Measurements from ENCODE around the gene VASP. TPM values are rescaled to one million over a fixed set of nuclear protein-coding genes. Genes with fewer than 3 reads are reported as not detected.

Gene VASP
- total and polyA plus RNA-seq, 9 of the 15 experiments (the other 6 are each of a cell fraction or from before 2014, with no cell fraction given), result 16.7 to 261 (median 112) TPM

GRCh38 chr19:45508861-45509691 lies 1.8 kb downstream of the VASP start (continued):
- TF ChIP-seq STAT6 (CRISPR knock-in tag; IDR thresholded peaks at IDR 0.05), result no peak
- no peak for TF ChIP-seq U2AF2 (optimal IDR thresholded peaks at IDR 0.05; ENCODE audit: low read depth, low read length)
- TF ChIP-seq, protein P1, sequence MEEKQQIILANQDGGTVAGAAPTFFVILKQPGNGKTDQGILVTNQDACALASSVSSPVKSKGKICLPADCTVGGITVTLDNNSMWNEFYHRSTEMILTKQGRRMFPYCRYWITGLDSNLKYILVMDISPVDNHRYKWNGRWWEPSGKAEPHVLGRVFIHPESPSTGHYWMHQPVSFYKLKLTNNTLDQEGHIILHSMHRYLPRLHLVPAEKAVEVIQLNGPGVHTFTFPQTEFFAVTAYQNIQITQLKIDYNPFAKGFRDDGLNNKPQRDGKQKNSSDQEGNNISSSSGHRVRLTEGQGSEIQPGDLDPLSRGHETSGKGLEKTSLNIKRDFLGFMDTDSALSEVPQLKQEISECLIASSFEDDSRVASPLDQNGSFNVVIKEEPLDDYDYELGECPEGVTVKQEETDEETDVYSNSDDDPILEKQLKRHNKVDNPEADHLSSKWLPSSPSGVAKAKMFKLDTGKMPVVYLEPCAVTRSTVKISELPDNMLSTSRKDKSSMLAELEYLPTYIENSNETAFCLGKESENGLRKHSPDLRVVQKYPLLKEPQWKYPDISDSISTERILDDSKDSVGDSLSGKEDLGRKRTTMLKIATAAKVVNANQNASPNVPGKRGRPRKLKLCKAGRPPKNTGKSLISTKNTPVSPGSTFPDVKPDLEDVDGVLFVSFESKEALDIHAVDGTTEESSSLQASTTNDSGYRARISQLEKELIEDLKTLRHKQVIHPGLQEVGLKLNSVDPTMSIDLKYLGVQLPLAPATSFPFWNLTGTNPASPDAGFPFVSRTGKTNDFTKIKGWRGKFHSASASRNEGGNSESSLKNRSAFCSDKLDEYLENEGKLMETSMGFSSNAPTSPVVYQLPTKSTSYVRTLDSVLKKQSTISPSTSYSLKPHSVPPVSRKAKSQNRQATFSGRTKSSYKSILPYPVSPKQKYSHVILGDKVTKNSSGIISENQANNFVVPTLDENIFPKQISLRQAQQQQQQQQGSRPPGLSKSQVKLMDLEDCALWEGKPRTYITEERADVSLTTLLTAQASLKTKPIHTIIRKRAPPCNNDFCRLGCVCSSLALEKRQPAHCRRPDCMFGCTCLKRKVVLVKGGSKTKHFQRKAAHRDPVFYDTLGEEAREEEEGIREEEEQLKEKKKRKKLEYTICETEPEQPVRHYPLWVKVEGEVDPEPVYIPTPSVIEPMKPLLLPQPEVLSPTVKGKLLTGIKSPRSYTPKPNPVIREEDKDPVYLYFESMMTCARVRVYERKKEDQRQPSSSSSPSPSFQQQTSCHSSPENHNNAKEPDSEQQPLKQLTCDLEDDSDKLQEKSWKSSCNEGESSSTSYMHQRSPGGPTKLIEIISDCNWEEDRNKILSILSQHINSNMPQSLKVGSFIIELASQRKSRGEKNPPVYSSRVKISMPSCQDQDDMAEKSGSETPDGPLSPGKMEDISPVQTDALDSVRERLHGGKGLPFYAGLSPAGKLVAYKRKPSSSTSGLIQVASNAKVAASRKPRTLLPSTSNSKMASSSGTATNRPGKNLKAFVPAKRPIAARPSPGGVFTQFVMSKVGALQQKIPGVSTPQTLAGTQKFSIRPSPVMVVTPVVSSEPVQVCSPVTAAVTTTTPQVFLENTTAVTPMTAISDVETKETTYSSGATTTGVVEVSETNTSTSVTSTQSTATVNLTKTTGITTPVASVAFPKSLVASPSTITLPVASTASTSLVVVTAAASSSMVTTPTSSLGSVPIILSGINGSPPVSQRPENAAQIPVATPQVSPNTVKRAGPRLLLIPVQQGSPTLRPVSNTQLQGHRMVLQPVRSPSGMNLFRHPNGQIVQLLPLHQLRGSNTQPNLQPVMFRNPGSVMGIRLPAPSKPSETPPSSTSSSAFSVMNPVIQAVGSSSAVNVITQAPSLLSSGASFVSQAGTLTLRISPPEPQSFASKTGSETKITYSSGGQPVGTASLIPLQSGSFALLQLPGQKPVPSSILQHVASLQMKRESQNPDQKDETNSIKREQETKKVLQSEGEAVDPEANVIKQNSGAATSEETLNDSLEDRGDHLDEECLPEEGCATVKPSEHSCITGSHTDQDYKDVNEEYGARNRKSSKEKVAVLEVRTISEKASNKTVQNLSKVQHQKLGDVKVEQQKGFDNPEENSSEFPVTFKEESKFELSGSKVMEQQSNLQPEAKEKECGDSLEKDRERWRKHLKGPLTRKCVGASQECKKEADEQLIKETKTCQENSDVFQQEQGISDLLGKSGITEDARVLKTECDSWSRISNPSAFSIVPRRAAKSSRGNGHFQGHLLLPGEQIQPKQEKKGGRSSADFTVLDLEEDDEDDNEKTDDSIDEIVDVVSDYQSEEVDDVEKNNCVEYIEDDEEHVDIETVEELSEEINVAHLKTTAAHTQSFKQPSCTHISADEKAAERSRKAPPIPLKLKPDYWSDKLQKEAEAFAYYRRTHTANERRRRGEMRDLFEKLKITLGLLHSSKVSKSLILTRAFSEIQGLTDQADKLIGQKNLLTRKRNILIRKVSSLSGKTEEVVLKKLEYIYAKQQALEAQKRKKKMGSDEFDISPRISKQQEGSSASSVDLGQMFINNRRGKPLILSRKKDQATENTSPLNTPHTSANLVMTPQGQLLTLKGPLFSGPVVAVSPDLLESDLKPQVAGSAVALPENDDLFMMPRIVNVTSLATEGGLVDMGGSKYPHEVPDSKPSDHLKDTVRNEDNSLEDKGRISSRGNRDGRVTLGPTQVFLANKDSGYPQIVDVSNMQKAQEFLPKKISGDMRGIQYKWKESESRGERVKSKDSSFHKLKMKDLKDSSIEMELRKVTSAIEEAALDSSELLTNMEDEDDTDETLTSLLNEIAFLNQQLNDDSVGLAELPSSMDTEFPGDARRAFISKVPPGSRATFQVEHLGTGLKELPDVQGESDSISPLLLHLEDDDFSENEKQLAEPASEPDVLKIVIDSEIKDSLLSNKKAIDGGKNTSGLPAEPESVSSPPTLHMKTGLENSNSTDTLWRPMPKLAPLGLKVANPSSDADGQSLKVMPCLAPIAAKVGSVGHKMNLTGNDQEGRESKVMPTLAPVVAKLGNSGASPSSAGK (IDR thresholded peaks at IDR 0.05), result no peak
- 0 out of 2 replicates have a peak, but pooled peaks have one; percentile 4 for TF ChIP-seq ESRRA (IDR thresholded peaks at IDR 0.05; ENCODE audit: borderline replicate concordance, low read depth)
- no peak for TF ChIP-seq ZNF511 (CRISPR knock-in tag; IDR thresholded peaks at IDR 0.05)
- TF ChIP-seq, protein P2, sequence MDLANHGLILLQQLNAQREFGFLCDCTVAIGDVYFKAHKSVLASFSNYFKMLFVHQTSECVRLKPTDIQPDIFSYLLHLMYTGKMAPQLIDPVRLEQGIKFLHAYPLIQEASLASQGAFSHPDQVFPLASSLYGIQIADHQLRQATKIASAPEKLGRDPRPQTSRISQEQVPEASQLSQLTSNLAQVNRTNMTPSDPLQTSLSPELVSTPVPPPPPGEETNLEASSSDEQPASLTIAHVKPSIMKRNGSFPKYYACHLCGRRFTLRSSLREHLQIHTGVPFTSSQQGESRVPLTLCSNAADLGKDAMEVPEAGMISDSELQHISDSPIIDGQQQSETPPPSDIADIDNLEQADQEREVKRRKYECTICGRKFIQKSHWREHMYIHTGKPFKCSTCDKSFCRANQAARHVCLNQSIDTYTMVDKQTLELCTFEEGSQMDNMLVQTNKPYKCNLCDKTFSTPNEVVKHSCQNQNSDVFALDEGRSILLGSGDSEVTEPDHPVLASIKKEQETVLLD (IDR thresholded peaks at IDR 0.05), result peak; percentile 68; the same call in 1 of the 2 replicates
- 0 out of 2 replicates have a peak, but pooled peaks have one; percentile 17 for TF ChIP-seq FOSL1 (tag; conservative IDR thresholded peaks at IDR 0.05)
- TF ChIP-seq TSC22D4 (tag; IDR thresholded peaks at IDR 0.05), result no peak
- TF ChIP-seq MAZ (CRISPR knock-in tag; conservative IDR thresholded peaks at IDR 0.05 in 1 of 2, IDR thresholded peaks at IDR 0.05 in 1 of 2), result peak; percentile 43 to 57; a peak in 3 of 4 replicates

Data from K562 (cell line).